ENCODE data around the gene KAZN. TPM values are rescaled to one million over a fixed set of nuclear protein-coding genes. Genes with fewer than 3 reads are reported as not detected.

The KAZN gene
- total RNA-seq, 1 experiment from 2014 or later = 15.6 TPM

GRCh38 chr1:14712136-14712535, 113.7 kb downstream of the KAZN start:
- no TSS peak for BruUV-seq (replicated peaks)
- CTCF ChIA-PET = no interaction called here
- no peak overlapping the region for H2AFZ ChIP-seq
- no peak overlapping the region for H3K4me3 ChIP-seq
- no peak overlapping the region for H3K4me2 ChIP-seq
- no peaks in the 10 kb centered on the region for H3K79me2 ChIP-seq (ENCODE audit: low read depth)
- POLR2A ChIA-PET (ENCODE audit: unreplicated experiment) = no interaction called here
- intact Hi-C loops (cut with micrococcal nuclease; ENCODE audit: unreplicated experiment) = no loop called here
- peaks cover 15% of the 10 kb centered on the region; the same call in 1 of the 2 replicates for H3K27me3 ChIP-seq (ENCODE audit: insufficient read depth, low read depth)
- H3K9me2 ChIP-seq (ENCODE audit: insufficient read depth) = no peaks in the 10 kb centered on the region
- H3K27ac ChIP-seq = no peak overlapping the region
- H3K4me1 ChIP-seq (replicated peaks; ENCODE audit: insufficient read depth) = no peaks in the 10 kb centered on the region
- no peaks in the 10 kb centered on the region for H3K36me3 ChIP-seq (ENCODE audit: low read depth)
- no peak for TF ChIP-seq EZH2 (IDR thresholded peaks at IDR 0.05; ENCODE audit: low read depth)
- no peak for TF ChIP-seq CTCF (conservative IDR thresholded peaks at IDR 0.05)
- H3F3A ChIP-seq (ENCODE audit: insufficient read depth, low read depth) = no peaks in the 10 kb centered on the region
- no peaks in the 10 kb centered on the region for H4K20me1 ChIP-seq (ENCODE audit: insufficient read depth)
- no peak for DNase-seq
- no peaks in the 10 kb centered on the region for H3K9me3 ChIP-seq (ENCODE audit: insufficient read depth, low read depth)

GRCh38 chr1:14713077-14713476, 114.6 kb downstream of the KAZN start:
- Histone ChIP-seq H3F3A (ENCODE audit: insufficient read depth, low read depth) (no peaks in the 10 kb centered on the region), H3K79me2 (ENCODE audit: low read depth) (no peaks in the 10 kb centered on the region), H3K4me1 (replicated peaks; ENCODE audit: insufficient read depth) (no peaks in the 10 kb centered on the region), H3K4me2 (no peak overlapping the region), H3K27ac (no peak overlapping the region), H4K20me1 (ENCODE audit: insufficient read depth) (no peaks in the 10 kb centered on the region), H3K36me3 (ENCODE audit: low read depth) (no peaks in the 10 kb centered on the region), H3K27me3 (ENCODE audit: insufficient read depth, low read depth) (peaks cover 15% of the 10 kb centered on the region; the same call in 1 of the 2 replicates), H2AFZ (no peak overlapping the region), H3K4me3 (no peak overlapping the region), H3K9me2 (ENCODE audit: insufficient read depth) (no peaks in the 10 kb centered on the region), H3K9me3 (ENCODE audit: insufficient read depth, low read depth) (no peaks in the 10 kb centered on the region)
- no peak for DNase-seq
- TF ChIP-seq EZH2 (IDR thresholded peaks at IDR 0.05; ENCODE audit: low read depth) (no peak), CTCF (conservative IDR thresholded peaks at IDR 0.05) (no peak)
- CTCF ChIA-PET = no interaction called here
- POLR2A ChIA-PET (ENCODE audit: unreplicated experiment) = no interaction called here
- intact Hi-C loops (cut with micrococcal nuclease; ENCODE audit: unreplicated experiment) = no loop called here
- BruUV-seq (replicated peaks) = no TSS peak

- Histone ChIP-seq H3F3A (ENCODE audit: insufficient read depth, low read depth) (no peaks in the 10 kb centered on the region), H3K4me1 (replicated peaks; ENCODE audit: insufficient read depth) (no peaks in the 10 kb centered on the region), H3K4me2 (no peak overlapping the region), H3K36me3 (ENCODE audit: low read depth) (no peaks in the 10 kb centered on the region), H3K27ac (no peak overlapping the region), H3K4me3 (no peak overlapping the region), H3K79me2 (ENCODE audit: low read depth) (no peaks in the 10 kb centered on the region), H4K20me1 (ENCODE audit: insufficient read depth) (no peaks in the 10 kb centered on the region), H3K9me2 (ENCODE audit: insufficient read depth) (no peaks in the 10 kb centered on the region), H3K27me3 (ENCODE audit: insufficient read depth, low read depth) (peaks cover 24% of the 10 kb centered on the region; the same call in 1 of the 2 replicates), H2AFZ (no peak overlapping the region), H3K9me3 (ENCODE audit: insufficient read depth, low read depth) (no peaks in the 10 kb centered on the region)
- BruUV-seq (replicated peaks) = no TSS peak
- no peak for TF ChIP-seq EZH2 (IDR thresholded peaks at IDR 0.05; ENCODE audit: low read depth)
- no peak for TF ChIP-seq CTCF (conservative IDR thresholded peaks at IDR 0.05)
- DNase-seq = no peak
- ChIA-PET CTCF (no interaction called here), POLR2A (ENCODE audit: unreplicated experiment) (no interaction called here)
- intact Hi-C loops (cut with micrococcal nuclease; ENCODE audit: unreplicated experiment) = no loop called here
These were observed 116.8 kb downstream of the KAZN start for GRCh38 chr1:14715266-14715665.
